Mesenteric fat pad (tissue), 1 donor: Measurements from ENCODE around the gene VPS39. TPM values are rescaled to one million over a fixed set of nuclear protein-coding genes. Genes with fewer than 3 reads are reported as not detected.

Source experiments
- DNase-seq: peaks from one replicate; pipeline ENCODE4 v3.0.0-alpha.2; 2020; ENCODE audit warnings: low spot score
- microRNA-seq: library from miRNA; unstranded; fragments of <30 nt; microRNA quantifications from one replicate; pipeline ENCODE4 v1.2.0, GENCODE V29; 2020; ENCODE audit warnings: borderline number of aligned reads
- total RNA-seq: library from RNA; stranded (reverse); fragmentation: NEBNext Ultra II Directional; extraction: Animal tissue kit (Norgen Biotek cat#: 25700); gene quantifications from one replicate; pipeline ENCODE4 v1.2.1, GENCODE V29; 2021
- donor health status: DM: yes; HTN: yes; CAD: no.

The VPS39 gene
- total RNA-seq, 1 donor from 2014 or later: 57.3 TPM

DNA sequence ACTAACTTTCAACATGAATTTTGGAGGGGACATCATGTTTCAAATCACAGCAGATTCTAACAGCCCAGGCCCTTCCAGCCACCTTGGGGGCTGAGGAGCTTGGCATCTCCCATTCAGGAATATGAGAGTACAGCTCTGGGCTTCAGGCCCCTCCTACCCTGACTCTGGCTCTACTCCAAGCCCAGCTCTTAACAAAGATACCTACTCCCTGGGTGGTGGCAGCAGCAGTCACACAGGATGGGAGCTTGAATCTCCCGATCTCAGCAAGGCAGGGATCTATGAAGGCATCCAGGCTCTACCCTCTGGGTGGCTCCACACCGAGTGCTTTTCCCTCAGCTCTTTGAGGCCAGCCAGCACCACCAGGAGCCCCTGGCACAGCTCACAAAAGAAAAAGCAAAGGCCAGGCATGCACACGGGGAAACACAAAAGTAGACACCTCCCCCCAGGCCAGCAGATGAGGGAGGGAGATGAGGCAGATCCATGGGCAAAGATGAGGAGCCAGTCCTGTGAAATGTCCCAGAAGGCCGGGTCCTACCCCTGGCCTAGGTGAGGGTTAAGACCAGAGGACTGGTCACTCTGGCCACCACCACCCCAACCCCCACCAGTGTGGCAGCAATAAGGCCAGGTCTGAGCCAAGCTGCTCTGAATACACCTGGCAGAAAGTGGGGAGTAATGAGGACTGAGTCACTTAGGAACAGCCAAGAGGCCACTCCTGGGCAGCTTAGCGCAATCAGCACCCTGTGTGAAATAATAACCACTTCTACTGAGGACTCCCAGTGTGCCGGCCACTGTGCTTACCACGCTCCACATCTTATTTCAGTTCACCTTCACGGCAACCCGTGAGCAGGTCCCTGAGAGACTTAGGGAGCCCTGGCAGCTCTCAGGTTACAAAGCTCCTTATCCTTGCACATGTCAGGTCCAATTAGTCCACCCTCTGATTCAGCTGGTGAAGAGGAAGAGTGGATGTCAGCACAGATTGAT, 76.0 kb downstream of the VPS39 start:
- DNase-seq: peak; percentile 72

DNA sequence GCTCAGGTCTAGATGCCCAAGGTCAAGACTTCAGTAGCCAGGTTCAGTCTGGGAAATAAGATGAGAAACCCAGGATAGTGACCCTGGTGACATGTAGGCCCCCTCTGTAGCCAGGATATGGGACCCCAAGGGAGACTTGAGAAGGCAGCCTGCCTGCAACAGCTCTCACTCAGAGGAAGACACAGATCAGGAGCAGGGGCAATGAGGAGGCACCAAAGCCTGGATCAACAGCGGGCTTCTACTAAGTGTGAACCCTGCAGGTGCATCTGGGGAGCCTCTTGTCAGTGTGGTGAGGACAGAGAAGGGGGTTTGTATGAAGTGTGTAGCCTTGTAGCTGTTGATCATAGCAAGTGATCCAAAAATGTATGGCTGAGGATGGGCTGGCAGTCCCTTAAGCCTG, 77.1 kb downstream of the VPS39 start:
- no peak for DNase-seq

DNA sequence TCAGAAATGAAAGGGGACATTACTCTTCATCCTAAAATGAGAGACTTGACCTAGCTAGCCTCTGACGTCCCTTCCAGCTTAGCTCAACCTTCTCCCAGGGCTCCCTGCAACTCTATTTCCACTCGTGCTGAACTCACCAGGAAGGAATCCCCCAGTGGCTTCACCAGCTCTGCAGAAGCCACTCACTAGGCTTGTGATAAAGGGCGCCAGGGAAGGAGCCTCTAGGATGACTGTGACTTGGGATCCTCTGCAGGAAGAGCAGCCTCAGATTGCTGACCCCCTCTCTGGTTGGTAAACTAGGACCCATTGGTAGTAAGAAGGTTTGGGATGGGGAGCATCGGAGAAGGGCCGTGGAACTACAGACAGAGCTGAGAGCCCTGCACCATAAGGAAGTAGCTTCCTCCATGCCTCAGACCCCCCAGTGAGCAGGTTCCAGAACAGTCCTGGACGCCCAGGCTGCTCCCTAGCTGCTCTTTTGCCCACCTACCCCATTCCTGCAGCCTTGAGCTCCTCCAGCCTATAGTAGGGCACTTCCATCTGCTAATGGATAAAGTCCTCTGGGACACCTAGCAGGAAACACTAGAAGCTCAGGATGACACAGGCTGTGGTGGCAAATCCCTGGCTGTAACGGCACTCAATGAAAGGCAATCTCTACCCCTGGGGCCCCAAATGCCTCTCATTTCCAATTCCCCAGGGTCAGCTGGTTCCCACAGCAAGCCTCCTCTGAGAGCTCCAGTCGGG, 77.7 kb downstream of the VPS39 start:
- peak; percentile 51 for DNase-seq

- no peak for DNase-seq
Measured at GRCh38 chr15:42129364-42129763, 78.7 kb downstream of the VPS39 start.

GRCh38 chr15:42128476-42128875, 79.6 kb downstream of the VPS39 start:
- DNase-seq: no peak

DNA sequence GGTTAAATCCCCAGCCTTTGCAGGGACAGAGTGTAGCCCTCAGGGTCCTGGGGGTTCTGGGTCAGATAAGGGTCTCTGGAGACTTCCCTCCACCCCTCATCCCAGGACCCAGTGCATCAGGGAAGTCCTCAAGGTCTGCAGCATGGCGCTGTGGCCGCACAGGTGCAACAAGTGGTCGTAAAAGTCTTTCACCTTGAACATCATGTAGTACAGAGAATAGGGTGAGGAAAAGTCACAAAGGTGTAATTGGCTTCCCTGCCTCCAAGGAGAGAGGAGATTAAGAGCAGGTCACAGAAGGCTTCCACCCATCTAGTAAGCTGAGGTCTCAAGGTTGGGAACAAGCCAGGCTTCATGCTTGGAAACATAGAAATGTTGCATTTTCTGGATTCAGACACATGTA, 84.6 kb downstream of the VPS39 start:
- no peak for DNase-seq

- DNase-seq: no peak
Measured at GRCh38 chr15:42121682-42122081, 86.4 kb downstream of the VPS39 start.

DNA sequence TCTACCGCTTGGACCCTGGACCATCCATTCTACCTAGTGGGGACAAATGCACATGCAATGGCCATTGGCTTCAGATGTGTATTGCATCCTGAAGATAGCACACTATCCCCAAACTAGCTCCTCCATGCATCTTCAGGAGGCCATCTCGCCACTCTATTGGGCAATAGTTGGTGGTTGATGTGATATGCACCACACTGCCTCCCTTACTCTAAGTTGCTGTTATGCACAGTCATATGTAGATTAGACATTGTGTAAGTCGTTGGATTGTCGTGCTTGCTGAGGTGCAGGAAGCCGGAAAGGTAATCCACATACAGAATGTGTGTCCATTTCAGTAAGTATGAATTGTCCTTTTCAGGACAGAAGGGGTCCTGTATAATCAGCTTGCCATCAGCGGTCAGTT, 87.1 kb downstream of the VPS39 start:
- DNase-seq: no peak

GRCh38 chr15:42120285-42120684, 87.8 kb downstream of the VPS39 start:
- no peak for DNase-seq

DNA sequence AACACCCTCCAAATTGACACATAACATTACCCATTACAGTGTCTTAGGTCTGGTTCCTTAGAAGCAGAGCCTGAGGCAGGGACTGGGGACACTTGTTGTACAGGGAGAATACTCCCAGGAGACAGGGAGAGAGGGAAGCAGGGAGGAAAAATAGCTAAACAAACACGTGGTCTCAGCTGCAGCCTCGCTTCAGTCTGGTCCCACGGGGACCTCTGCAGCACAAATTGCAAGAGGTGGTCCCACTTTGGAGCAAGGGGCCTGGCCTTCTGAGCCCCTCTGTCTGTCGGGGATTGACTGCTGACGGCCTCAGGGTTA, 88.7 kb downstream of the VPS39 start:
- no peak for DNase-seq

GRCh38 chr15:42118650-42119445, 89.3 kb downstream of the VPS39 start:
- DNase-seq: no peak

GRCh38 chr15:42111924-42112323, 96.2 kb downstream of the VPS39 start:
- no peak for DNase-seq

DNA sequence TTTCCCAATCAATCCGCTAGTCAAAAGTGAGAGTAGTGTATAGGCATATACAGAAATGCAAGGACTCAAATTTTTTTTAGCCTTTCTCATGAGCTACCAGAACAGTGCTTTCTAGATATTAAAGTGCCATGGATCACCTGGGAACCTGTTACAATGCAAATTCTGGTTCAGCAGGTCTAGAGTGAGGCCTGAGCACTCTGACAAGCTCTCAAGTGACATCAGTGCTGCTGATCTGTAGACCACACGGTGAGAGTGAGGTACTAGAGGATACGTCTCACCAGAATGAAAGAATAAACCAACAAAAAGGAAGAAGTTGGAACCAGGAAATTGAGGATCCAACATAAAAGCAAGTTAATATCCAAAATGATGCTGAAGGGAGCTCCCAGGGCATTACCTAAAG, 97.7 kb downstream of the VPS39 start:
- no peak for DNase-seq

DNA sequence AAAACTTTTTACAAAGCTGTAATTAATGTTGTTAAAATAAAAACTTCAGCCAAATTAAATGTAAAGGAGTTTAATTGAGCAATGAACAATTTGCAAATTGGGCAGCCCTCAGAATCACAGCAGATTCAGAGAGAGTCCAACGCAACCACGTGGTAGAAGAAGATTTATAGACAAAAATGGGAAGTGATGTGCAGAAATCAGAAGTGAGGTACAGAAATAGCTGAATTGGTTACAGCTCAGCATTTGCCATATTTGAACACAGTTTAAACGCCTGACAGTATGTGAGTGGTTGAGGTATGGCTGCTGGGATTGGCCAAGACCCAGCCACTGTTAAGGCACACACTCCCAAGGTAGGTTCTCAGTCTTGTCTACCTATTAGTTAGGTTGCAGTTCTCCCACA, 99.3 kb downstream of the VPS39 start:
- no peak for DNase-seq

Small RNA genes lying within 50 kb of the gene (microRNA-seq; reads per million reads assigned to microRNA genes)
- gene MIR627: 24.0 reads per million, percentile 23 among the genes with 10 or more reads in this experiment

Other genes starting within 250 kb of the VPS39 start
- gene EHD4, start 235.7 kb downstream of the VPS39 start, total RNA-seq: 35.7 TPM
- not detected for gene PLA2G4E, start 187.3 kb downstream of the VPS39 start, total RNA-seq
- not detected for gene PLA2G4D, start 113.7 kb downstream of the VPS39 start, total RNA-seq
- gene PLA2G4F, start 51.7 kb downstream of the VPS39 start, total RNA-seq: not detected
- 27.9 TPM for gene GANC, start 64.9 kb upstream of the VPS39 start, total RNA-seq
- gene TMEM87A, start 65.1 kb upstream of the VPS39 start, total RNA-seq: 49.4 TPM
- gene CAPN3, start 151.2 kb upstream of the VPS39 start, total RNA-seq: 6.7 TPM